CD4-positive, alpha-beta T cell (primary cell): ENCODE data around the gene SLFN14. TPM values are rescaled to one million over a fixed set of nuclear protein-coding genes. Genes with fewer than 3 reads are reported as not detected.

Experiments
- ATAC-seq: fragments of 200-7000 bp; cut with Tn5 transposase; one replicate; pipeline ENCODE4 v1.10.0; 2022; ENCODE audit warnings: mild to moderate bottlenecking; ENCODE audit not compliant: poor library complexity
- CTCF ChIA-PET: fragments of 350-600 bp; sonication (Branson Sonifier 250); formaldehyde crosslinking; loops from one replicate; lab custom pipeline; 2021; ENCODE audit warnings: antibody characterized with exemption, inconsistent platforms; lab: Charles Lee
- POLR2A ChIA-PET: fragments of 350-600 bp; sonication (Branson Sonifier 250); formaldehyde crosslinking; loops from one replicate; lab custom pipeline; 2021; ENCODE audit warnings: antibody characterized with exemption, inconsistent platforms; lab: Charles Lee
- DNase-seq, 14 experiments: peaks; one replicate each; pipeline ENCODE4 v3.0.0-alpha.2; 2013 to 2020; ENCODE audit warnings: mixed read lengths in 2 of 14
- H3K27ac ChIP-seq, 2 donors: one replicate each; pipeline versions ENCODE4 v1.5.1 to v1.7.0; 2013; ENCODE audit warnings: low read length in 2 of 2, low read depth in 1 of 2, mild to moderate bottlenecking in 1 of 2
- H3K27me3 ChIP-seq, 2 experiments: 1 replicate in 1 of 2; 2 replicates in 1 of 2; pipeline versions ENCODE4 v1.6.1 to v1.7.0; 2013; ENCODE audit warnings: low read length in 2 of 2, control low read depth in 1 of 2, mild to moderate bottlenecking in 1 of 2, moderate library complexity in 1 of 2; ENCODE audit not compliant: insufficient read depth in 2 of 2, control insufficient read depth in 1 of 2
- H3K36me3 ChIP-seq: one replicate; pipeline ENCODE4 v1.6.1; 2013; ENCODE audit warnings: low read length, control low read depth; ENCODE audit not compliant: insufficient read depth
- H3K4me1 ChIP-seq: one replicate; pipeline ENCODE4 v1.6.1; 2013; ENCODE audit warnings: low read length, control low read depth; ENCODE audit not compliant: insufficient read depth
- H3K4me3 ChIP-seq: one replicate; pipeline ENCODE4 v1.5.1; 2013; ENCODE audit warnings: mild to moderate bottlenecking, low read length, moderate library complexity
- H3K9me3 ChIP-seq, 2 experiments: 1 replicate in 1 of 2; 2 replicates in 1 of 2; pipeline versions ENCODE4 v1.6.1 to v1.7.0; 2013; ENCODE audit warnings: low read length in 2 of 2, mild to moderate bottlenecking in 2 of 2, control low read depth in 1 of 2, moderate library complexity in 1 of 2; ENCODE audit not compliant: control insufficient read depth in 1 of 2, insufficient read depth in 1 of 2
- H3K27ac Mint-ChIP-seq: one replicate; pipeline ENCODE4 v1.8.0; 2020; ENCODE audit warnings: mixed read lengths
- H3K27me3 Mint-ChIP-seq: one replicate; pipeline ENCODE4 v1.8.0; 2021; ENCODE audit warnings: mixed read lengths
- H3K36me3 Mint-ChIP-seq: one replicate; pipeline ENCODE4 v1.8.0; 2021; ENCODE audit warnings: low read depth, mixed read lengths
- H3K4me1 Mint-ChIP-seq: one replicate; pipeline ENCODE4 v1.8.0; 2021; ENCODE audit warnings: low read depth, mixed read lengths
- H3K4me3 Mint-ChIP-seq: one replicate; pipeline ENCODE4 v1.8.0; 2020; ENCODE audit warnings: mild to moderate bottlenecking, mixed read lengths
- H3K9me3 Mint-ChIP-seq: one replicate; pipeline ENCODE4 v1.8.0; 2020; ENCODE audit warnings: mixed read lengths
- intact Hi-C, 2 experiments: fragments of 100-400 bp; cut with DNase I in 1 of 2; cut with micrococcal nuclease in 1 of 2; formaldehyde crosslinking; loops; one replicate each; pipeline versions ENCODE4 v1.15.1 to v1.9.0; 2023 to 2025; cut with DNase I, micrococcal nuclease
- total RNA-seq, 174 experiments: library from RNA in 2 of 174; stranded (reverse) in 2 of 174; gene quantifications; one replicate each; pipeline ENCODE4 v1.2.3 and lab custom pipeline; 2021 to 2026
- TF ChIP-seq, protein P1 (sequence below): fragments of 200-600 bp; IDR thresholded peaks from one replicate; pipeline ENCODE4 v1.8.0; 2022; ENCODE audit warnings: antibody characterized with exemption, mild to moderate bottlenecking

SLFN14 gene
- total RNA-seq, 2 experiments from 2014 or later, result not detected

DNA sequence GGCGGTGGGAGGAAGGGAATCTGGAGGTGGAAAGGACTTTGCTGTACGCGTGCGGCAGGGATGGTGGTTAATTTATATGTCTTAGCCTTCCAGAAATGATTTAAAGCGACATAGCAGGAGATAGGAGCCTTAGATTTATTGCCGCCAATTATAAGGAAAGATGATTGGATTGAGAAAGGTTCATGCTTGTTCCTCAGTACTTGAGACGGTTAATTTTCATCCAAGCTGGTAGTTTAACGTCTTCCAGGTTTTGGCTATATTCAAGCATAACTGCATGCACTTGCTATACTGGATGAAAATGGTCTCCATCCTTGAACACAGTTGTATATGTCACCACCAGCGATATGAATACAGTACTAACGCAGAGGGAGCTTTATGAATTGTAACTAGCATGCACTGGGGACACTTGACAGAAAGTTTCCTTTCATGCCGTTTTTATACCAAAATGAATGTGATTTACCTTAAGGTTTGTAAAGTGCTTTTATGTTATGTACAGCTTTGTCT, 18.4 kb upstream of the SLFN14 start:
- H3K27me3 Mint-ChIP-seq, result no peaks in the 10 kb centered on the region
- no peaks in the 10 kb centered on the region for H3K9me3 ChIP-seq
- POLR2A ChIA-PET, result interaction anchor here (0.6 to 4.3 kb wide), 46 partner anchors 9 to 956 kb away, joined by 3 to 128 read pairs (median 4); partner anchors contain the start of genes AP2B1, LIG3, MYO19 and NLE1
- H3K4me3 Mint-ChIP-seq, result peak overlapping the region; percentile 92
- TF ChIP-seq, protein P1, sequence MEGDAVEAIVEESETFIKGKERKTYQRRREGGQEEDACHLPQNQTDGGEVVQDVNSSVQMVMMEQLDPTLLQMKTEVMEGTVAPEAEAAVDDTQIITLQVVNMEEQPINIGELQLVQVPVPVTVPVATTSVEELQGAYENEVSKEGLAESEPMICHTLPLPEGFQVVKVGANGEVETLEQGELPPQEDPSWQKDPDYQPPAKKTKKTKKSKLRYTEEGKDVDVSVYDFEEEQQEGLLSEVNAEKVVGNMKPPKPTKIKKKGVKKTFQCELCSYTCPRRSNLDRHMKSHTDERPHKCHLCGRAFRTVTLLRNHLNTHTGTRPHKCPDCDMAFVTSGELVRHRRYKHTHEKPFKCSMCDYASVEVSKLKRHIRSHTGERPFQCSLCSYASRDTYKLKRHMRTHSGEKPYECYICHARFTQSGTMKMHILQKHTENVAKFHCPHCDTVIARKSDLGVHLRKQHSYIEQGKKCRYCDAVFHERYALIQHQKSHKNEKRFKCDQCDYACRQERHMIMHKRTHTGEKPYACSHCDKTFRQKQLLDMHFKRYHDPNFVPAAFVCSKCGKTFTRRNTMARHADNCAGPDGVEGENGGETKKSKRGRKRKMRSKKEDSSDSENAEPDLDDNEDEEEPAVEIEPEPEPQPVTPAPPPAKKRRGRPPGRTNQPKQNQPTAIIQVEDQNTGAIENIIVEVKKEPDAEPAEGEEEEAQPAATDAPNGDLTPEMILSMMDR, result no peak
- peak in 3 of 14 experiments; percentile 13 to 38 (median 23) for DNase-seq
- H3K4me1 ChIP-seq, result peaks cover 21% of the 10 kb centered on the region
- peak overlapping the region; percentile 85 for H3K4me3 ChIP-seq
- H3K27ac Mint-ChIP-seq, result peak overlapping the region; percentile 97
- peaks cover 16% of the 10 kb centered on the region for H3K36me3 ChIP-seq
- CTCF ChIA-PET, result interaction anchor here (0.6 to 3.3 kb wide), 9 partner anchors 8 to 437 kb away, joined by 3 to 11 read pairs (median 8); partner anchors contain the start of genes AP2B1, NLE1 and SLFN5
- H3K27ac ChIP-seq, result peak overlapping the region; percentile 90 to 93
- H3K9me3 Mint-ChIP-seq, result no peaks in the 10 kb centered on the region
- intact Hi-C loops, result loop anchor here (1.0 to 2.0 kb wide), 4 partner anchors 8 to 437 kb away; partner anchors contain the start of genes AP2B1 (in 2 of the 2) and NLE1 (in 2 of the 2)
- peaks cover 42% of the 10 kb centered on the region for H3K4me1 Mint-ChIP-seq
- peak; percentile 19 for ATAC-seq
- peaks cover 27% of the 10 kb centered on the region for H3K36me3 Mint-ChIP-seq
- H3K27me3 ChIP-seq, result no peaks in the 10 kb centered on the region

DNA sequence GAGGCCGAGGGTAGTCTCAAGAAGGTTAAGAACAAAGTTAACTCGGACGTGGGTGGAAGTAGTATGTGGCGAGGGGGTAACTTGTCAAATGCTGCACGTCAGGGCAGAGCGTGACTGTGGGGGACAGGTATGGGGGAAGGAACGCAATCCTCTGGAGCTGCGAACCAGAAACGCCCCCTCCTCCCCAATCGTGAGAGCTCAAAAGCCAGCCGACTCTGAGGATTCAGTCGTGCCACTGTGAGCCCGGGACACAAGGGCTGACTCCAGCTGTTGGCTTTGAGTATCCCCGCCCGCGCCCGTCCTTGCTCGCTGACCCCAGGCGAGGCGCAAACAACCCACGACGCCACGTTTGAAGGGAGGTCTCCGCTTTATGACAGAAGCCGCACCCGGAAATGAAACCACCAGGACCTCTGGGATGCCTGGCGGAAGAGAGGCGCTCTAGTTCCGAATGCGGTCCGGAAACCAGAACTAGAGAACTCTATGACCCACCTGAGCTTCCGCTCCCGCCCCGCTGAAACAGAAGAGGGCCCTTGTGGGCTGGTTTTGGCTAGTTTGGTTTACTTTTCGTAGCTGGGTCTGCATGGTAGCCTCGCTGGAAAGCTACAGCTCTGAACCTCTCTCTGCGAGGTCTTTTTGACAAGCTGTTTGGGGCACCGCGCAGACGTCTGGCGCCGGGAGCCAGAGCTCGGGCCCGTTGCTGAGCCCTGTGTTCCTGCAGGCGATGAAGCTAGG, 17.7 kb upstream of the SLFN14 start, which contains the start of gene PEX12:
Gene PEX12, minus strand, starts transcription at position 375 of the 732 bp plus-strand sequence. CDS start 550 bp downstream, outside the sequence.
- H3K4me3 Mint-ChIP-seq, result peak within 1 kb of the TSS; percentile 92

More for the DNA sequence above, 17.7 kb upstream of the SLFN14 start, which contains the start of gene PEX12:
- Histone ChIP-seq H3K27ac (peak within 1 kb of the TSS; percentile 90 to 93), H3K9me3 (no peaks in the 10 kb centered on the region), H3K27me3 (no peaks in the 10 kb centered on the region), H3K4me3 (peak within 1 kb of the TSS; percentile 85), H3K4me1 (peaks cover 21% of the 10 kb centered on the region), H3K36me3 (peaks cover 20% of the 10 kb centered on the region)
- CTCF ChIA-PET, result interaction anchor here (0.6 to 3.3 kb wide), 9 partner anchors 8 to 437 kb away, joined by 3 to 11 read pairs (median 8); partner anchors contain the start of genes AP2B1, NLE1 and SLFN5
- peaks cover 42% of the 10 kb centered on the region for H3K4me1 Mint-ChIP-seq
- H3K9me3 Mint-ChIP-seq, result no peaks in the 10 kb centered on the region
- peak; percentile 96 for ATAC-seq
- H3K27me3 Mint-ChIP-seq, result no peaks in the 10 kb centered on the region
- TF ChIP-seq, protein P1, result no peak
- peak within 1 kb of the TSS; percentile 97 for H3K27ac Mint-ChIP-seq
- peak; percentile 77 to 96 (median 86) for DNase-seq
- peaks cover 27% of the 10 kb centered on the region for H3K36me3 Mint-ChIP-seq
- intact Hi-C loops, result loop anchor here (1.0 to 2.0 kb wide), 4 partner anchors 9 to 436 kb away; partner anchors contain the start of genes AP2B1 (in 2 of the 2) and NLE1 (in 2 of the 2)
- POLR2A ChIA-PET, result interaction anchor here (0.6 to 4.3 kb wide), 52 partner anchors 10 to 956 kb away, joined by 3 to 128 read pairs (median 4); partner anchors contain the start of genes AP2B1, LIG3, MYO19 and NLE1
